ENCODE results near the gene TRDMT1. TPM values are rescaled to one million over a fixed set of nuclear protein-coding genes. Genes with fewer than 3 reads are reported as not detected.

The TRDMT1 gene
- total RNA-seq, 6 experiments from 2014 or later, result 6.8 to 13.0 (median 8.6) TPM

DNA sequence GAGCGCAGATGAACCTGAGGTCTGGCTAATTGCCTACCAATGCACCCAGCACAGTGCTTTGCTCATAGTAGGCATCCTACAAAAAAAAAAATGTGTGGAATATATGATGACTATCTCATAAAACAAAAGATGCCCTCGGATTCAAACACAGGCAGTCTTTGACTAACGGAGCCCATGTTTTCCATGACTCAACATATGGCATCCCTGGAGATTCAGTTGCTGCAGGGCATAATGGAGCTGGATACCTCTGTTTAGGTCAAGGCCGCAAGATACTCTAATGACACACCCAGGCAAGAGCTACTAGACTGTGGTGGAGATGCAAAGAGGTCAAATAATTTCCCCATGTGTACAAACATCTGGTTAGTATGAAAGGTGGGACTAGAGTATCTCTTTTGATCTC lies 88.1 kb downstream of the TRDMT1 start:
- peak; percentile 85 for DNase-seq
- TF ChIP-seq, protein P1, sequence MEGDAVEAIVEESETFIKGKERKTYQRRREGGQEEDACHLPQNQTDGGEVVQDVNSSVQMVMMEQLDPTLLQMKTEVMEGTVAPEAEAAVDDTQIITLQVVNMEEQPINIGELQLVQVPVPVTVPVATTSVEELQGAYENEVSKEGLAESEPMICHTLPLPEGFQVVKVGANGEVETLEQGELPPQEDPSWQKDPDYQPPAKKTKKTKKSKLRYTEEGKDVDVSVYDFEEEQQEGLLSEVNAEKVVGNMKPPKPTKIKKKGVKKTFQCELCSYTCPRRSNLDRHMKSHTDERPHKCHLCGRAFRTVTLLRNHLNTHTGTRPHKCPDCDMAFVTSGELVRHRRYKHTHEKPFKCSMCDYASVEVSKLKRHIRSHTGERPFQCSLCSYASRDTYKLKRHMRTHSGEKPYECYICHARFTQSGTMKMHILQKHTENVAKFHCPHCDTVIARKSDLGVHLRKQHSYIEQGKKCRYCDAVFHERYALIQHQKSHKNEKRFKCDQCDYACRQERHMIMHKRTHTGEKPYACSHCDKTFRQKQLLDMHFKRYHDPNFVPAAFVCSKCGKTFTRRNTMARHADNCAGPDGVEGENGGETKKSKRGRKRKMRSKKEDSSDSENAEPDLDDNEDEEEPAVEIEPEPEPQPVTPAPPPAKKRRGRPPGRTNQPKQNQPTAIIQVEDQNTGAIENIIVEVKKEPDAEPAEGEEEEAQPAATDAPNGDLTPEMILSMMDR (IDR thresholded peaks at IDR 0.05), result no peak
- H3K9me3 Mint-ChIP-seq, result no peaks in the 10 kb centered on the region
- H3K36me3 Mint-ChIP-seq (ENCODE audit: low read depth), result no peaks in the 10 kb centered on the region; the same call in 1 of the 2 replicates
- H3K4me3 Mint-ChIP-seq, result peak overlapping the region; percentile 26
- peak overlapping the region; percentile 63; the same call in 1 of the 2 replicates for H3K27ac Mint-ChIP-seq
- H3K4me1 Mint-ChIP-seq (ENCODE audit: low read depth), result peaks cover 63% of the 10 kb centered on the region
- H3K27me3 Mint-ChIP-seq (ENCODE audit: insufficient read depth), result no peaks in the 10 kb centered on the region

DNA sequence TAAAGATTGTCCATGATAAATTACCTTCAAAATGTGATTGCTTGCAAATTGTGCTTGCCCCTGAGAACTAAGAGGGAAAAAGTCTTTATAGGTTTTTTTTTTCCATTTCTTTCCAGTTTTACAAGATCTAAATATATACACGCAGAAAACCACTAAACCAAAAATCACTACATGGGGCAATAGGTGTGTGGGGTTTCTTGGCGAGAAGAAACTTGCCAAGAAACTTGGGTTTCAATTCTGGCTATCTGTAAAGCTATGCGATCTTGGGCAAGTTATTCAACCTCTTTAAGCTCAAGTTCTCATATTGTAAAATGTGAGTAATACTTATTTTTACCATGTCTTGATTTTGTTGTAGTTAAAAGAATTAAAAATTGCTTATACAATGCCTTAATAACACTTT lies 88.9 kb downstream of the TRDMT1 start:
- Mint-ChIP-seq H3K9me3 (no peaks in the 10 kb centered on the region), H3K36me3 (ENCODE audit: low read depth) (no peaks in the 10 kb centered on the region; the same call in 1 of the 2 replicates), H3K27me3 (ENCODE audit: insufficient read depth) (no peaks in the 10 kb centered on the region), H3K4me1 (ENCODE audit: low read depth) (peaks cover 62% of the 10 kb centered on the region), H3K27ac (no peak overlapping the region), H3K4me3 (no peak overlapping the region)
- no peak for DNase-seq
- TF ChIP-seq, protein P1 (IDR thresholded peaks at IDR 0.05), result no peak

DNA sequence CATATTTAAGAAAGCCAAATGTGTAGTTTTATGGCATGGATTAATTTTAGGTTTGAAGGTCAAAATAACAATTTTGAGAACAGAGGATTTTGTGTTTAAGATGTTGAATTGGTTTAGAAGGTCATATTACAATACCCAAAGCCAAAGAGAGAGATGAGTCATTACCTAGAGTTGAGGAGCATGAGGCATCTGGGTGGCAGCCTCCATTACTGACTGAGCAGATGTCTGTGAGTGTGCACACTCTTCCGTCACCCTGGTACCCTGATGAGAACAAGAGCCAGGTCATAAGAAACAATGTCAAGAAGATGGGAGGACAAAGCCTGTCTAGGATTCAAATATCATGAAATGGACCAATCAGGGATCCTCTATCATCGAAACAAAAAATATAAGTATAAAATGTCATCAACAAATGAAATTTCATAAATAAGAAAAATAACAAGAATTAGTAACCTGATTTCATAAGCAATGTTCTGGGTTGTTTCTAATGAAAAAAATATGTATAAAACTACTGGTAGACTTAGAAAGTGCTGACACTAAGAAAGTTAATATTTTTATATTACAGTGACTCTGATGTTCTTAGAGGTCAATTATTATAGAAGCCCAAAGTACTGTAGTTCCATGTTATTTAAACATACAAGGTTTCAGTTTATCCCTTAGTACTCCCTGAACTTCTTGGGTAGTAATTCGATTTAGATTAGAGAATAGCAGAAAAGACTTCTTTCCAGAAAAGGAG lies 91.8 kb downstream of the TRDMT1 start:
- TF ChIP-seq, protein P1 (IDR thresholded peaks at IDR 0.05), result no peak

DNA sequence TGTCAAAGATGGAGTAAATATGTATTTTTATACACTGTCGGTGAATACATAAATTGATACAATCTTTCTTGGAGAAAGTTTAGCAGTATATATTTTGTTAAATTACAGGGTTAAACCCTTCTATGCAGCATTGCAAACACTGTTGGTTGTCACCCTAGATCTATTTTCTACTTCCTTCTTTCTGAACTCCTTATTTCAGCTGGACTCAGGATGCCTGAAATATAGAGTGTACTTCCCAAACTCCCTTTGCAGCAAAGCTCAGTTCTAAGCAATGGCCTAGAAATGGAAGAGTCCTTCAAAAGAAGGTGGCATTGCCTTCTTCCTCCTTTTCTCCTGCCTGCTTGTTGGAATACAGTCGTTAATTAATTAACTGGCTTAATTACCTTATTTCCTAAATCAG lies 92.4 kb downstream of the TRDMT1 start:
- Mint-ChIP-seq H3K27ac (peak overlapping the region; percentile 50; the same call in 1 of the 2 replicates), H3K4me3 (peak overlapping the region; percentile 18; the same call in 1 of the 2 replicates)

More for the DNA sequence above, 91.8 kb downstream of the TRDMT1 start:
- peak overlapping the region; percentile 50; the same call in 1 of the 2 replicates for H3K27ac Mint-ChIP-seq
- peak overlapping the region; percentile 18; the same call in 1 of the 2 replicates for H3K4me3 Mint-ChIP-seq
- no peaks in the 10 kb centered on the region; the same call in 1 of the 2 replicates for H3K36me3 Mint-ChIP-seq (ENCODE audit: low read depth)
- H3K4me1 Mint-ChIP-seq (ENCODE audit: low read depth), result peaks cover 37% of the 10 kb centered on the region
- no peaks in the 10 kb centered on the region for H3K9me3 Mint-ChIP-seq
- DNase-seq, result peak; percentile 75
- no peaks in the 10 kb centered on the region for H3K27me3 Mint-ChIP-seq (ENCODE audit: insufficient read depth)

DNA sequence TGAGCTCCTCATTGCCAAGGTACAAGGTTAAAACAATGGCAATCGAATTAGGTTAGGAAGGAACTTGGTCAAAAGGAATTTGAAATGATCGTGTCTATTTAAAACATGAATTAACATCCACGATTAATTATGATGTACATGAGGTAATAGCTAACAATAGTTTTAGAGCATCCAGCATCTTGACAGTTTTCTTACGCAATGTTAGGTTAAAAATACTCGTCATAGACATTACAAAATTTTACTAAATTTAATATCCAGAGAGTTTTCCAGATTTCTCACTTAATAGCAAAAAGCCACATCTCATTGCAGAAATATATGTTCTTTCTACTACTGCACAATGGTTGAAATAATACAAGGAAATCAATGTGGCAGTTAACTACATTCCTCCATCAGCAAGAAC lies 94.5 kb downstream of the TRDMT1 start:
- no peaks in the 10 kb centered on the region for H3K36me3 Mint-ChIP-seq (ENCODE audit: low read depth)
- DNase-seq, result no peak
- H3K27me3 Mint-ChIP-seq (ENCODE audit: insufficient read depth), result peaks cover 2% of the 10 kb centered on the region; the same call in 1 of the 2 replicates
- TF ChIP-seq, protein P1 (IDR thresholded peaks at IDR 0.05), result no peak
- no peak overlapping the region for H3K4me3 Mint-ChIP-seq
- H3K27ac Mint-ChIP-seq, result no peak overlapping the region
- H3K4me1 Mint-ChIP-seq (ENCODE audit: low read depth), result peaks cover 21% of the 10 kb centered on the region
- no peaks in the 10 kb centered on the region for H3K9me3 Mint-ChIP-seq

More for the DNA sequence above, 92.4 kb downstream of the TRDMT1 start:
- no peak for DNase-seq
- TF ChIP-seq, protein P1 (IDR thresholded peaks at IDR 0.05), result no peak
- Mint-ChIP-seq H3K27me3 (ENCODE audit: insufficient read depth) (no peaks in the 10 kb centered on the region; the same call in 1 of the 2 replicates), H3K9me3 (no peaks in the 10 kb centered on the region), H3K36me3 (ENCODE audit: low read depth) (no peaks in the 10 kb centered on the region; the same call in 1 of the 2 replicates), H3K4me1 (ENCODE audit: low read depth) (peaks cover 31% of the 10 kb centered on the region)
